CD14-positive monocyte (primary cell): ENCODE data around the gene CIB4. TPM values are rescaled to one million over a fixed set of nuclear protein-coding genes. Genes with fewer than 3 reads are reported as not detected.

Experiments
- DNase-seq, 3 donors: peaks; one replicate each; pipeline ENCODE4 v3.0.0-alpha.2; 2011 to 2022
- H2AFZ ChIP-seq: 2 replicates; pipeline ENCODE4 v1.6.0; 2012; ENCODE audit warnings: mild to moderate bottlenecking, low read depth, low read length, inconsistent platforms; ENCODE audit not compliant: insufficient read depth, poor library complexity, severe bottlenecking
- H3K27ac ChIP-seq, 2 donors: 1 replicate in 1 of 2; 2 replicates in 1 of 2; pipeline ENCODE4 v1.5.1; 2012 to 2013; ENCODE audit warnings: low read length in 2 of 2, control low read depth in 1 of 2, inconsistent platforms in 1 of 2, low read depth in 1 of 2, mild to moderate bottlenecking in 1 of 2
- H3K27me3 ChIP-seq, 2 donors: one replicate each; pipeline versions ENCODE4 v1.6.0 to v1.6.1; 2011 to 2013; ENCODE audit warnings: low read length in 2 of 2; ENCODE audit not compliant: control insufficient read depth in 2 of 2, insufficient read depth in 2 of 2
- H3K36me3 ChIP-seq, 2 donors: replicated peaks in 1 of 2; 1 replicate in 1 of 2; 2 replicates in 1 of 2; pipeline versions ENCODE4 v1.5.1 to v1.6.1; 2012 to 2013; ENCODE audit warnings: low read length in 2 of 2, control low read depth in 1 of 2, inconsistent platforms in 1 of 2, mild to moderate bottlenecking in 1 of 2; ENCODE audit not compliant: insufficient read depth in 2 of 2, control insufficient read depth in 1 of 2
- H3K4me1 ChIP-seq, 2 donors: 1 replicate in 1 of 2; 2 replicates in 1 of 2; pipeline versions ENCODE4 v1.5.1 to v1.6.1; 2012 to 2013; ENCODE audit warnings: low read length in 2 of 2, control low read depth in 1 of 2, inconsistent platforms in 1 of 2, mild to moderate bottlenecking in 1 of 2, moderate library complexity in 1 of 2; ENCODE audit not compliant: insufficient read depth in 2 of 2, control insufficient read depth in 1 of 2
- H3K4me2 ChIP-seq: replicated peaks from 2 replicates; pipeline ENCODE3; 2012; ENCODE audit warnings: low read length, moderate library complexity, mild to moderate bottlenecking; ENCODE audit not compliant: poor library complexity, severe bottlenecking; ENCODE audit errors: extremely low read depth
- H3K4me3 ChIP-seq, 3 experiments: fragments of 200-600 bp in 1 of 3; sonication (generic) in 1 of 3; replicated peaks in 1 of 3; 1 replicate in 2 of 3; 2 replicates in 1 of 3; pipeline ENCODE4 v1.5.1; 2011 to 2013; ENCODE audit warnings: low read length in 3 of 3, mild to moderate bottlenecking in 3 of 3, control low read depth in 2 of 3, low read depth in 2 of 3, inconsistent platforms in 1 of 3, moderate library complexity in 1 of 3
- H3K79me2 ChIP-seq: 2 replicates; pipeline ENCODE4 v1.6.0; 2012; ENCODE audit warnings: mild to moderate bottlenecking, control low read depth, inconsistent platforms, low read length, moderate library complexity; ENCODE audit not compliant: insufficient read depth
- H3K9ac ChIP-seq: 2 replicates; pipeline ENCODE4 v1.6.0; 2017; ENCODE audit warnings: low read length, mild to moderate bottlenecking; ENCODE audit not compliant: insufficient read depth, poor library complexity, severe bottlenecking
- H3K9me3 ChIP-seq, 2 donors: replicated peaks in 1 of 2; 1 replicate in 1 of 2; 2 replicates in 1 of 2; pipeline versions ENCODE4 v1.5.1 to v1.6.1; 2012 to 2013; ENCODE audit warnings: low read length in 2 of 2, control low read depth in 1 of 2; ENCODE audit not compliant: control insufficient read depth in 1 of 2, insufficient read depth in 1 of 2
- H4K20me1 ChIP-seq: 2 replicates; pipeline ENCODE4 v1.6.0; 2012; ENCODE audit warnings: mild to moderate bottlenecking, low read length, control low read depth, moderate library complexity; ENCODE audit not compliant: insufficient read depth
- H3K27ac Mint-ChIP-seq, 7 donors: one replicate each; pipeline ENCODE4 v1.8.0; 2020; ENCODE audit warnings: mild to moderate bottlenecking in 7 of 7, mixed read lengths in 7 of 7, moderate library complexity in 6 of 7, inconsistent platforms in 2 of 7
- H3K27me3 Mint-ChIP-seq, 3 donors: one replicate each; pipeline ENCODE4 v1.8.0; 2021 to 2022; ENCODE audit warnings: low read depth in 3 of 3, mild to moderate bottlenecking in 3 of 3, mixed read lengths in 3 of 3, moderate library complexity in 3 of 3, inconsistent platforms in 1 of 3
- H3K36me3 Mint-ChIP-seq, 2 donors: one replicate each; pipeline ENCODE4 v1.8.0; 2020; ENCODE audit warnings: mixed read lengths in 2 of 2, inconsistent platforms in 1 of 2, mild to moderate bottlenecking in 1 of 2
- H3K4me1 Mint-ChIP-seq: one replicate; pipeline ENCODE4 v1.8.0; 2020; ENCODE audit warnings: mild to moderate bottlenecking, mixed read lengths
- H3K4me3 Mint-ChIP-seq, 2 donors: one replicate each; pipeline ENCODE4 v1.8.0; 2020; ENCODE audit warnings: mild to moderate bottlenecking in 2 of 2, mixed read lengths in 2 of 2, moderate library complexity in 1 of 2
- H3K9me3 Mint-ChIP-seq, 7 donors: one replicate each; pipeline ENCODE4 v1.8.0; 2020 to 2022; ENCODE audit warnings: mixed read lengths in 7 of 7, mild to moderate bottlenecking in 6 of 7, moderate library complexity in 6 of 7, inconsistent platforms in 2 of 7
- WGBS: methylation state at CpG from one replicate; pipeline ENCODE4 v1.1.5; 2013; ENCODE audit warnings: missing lambda C conversion rate; ENCODE audit not compliant: insufficient coverage; 5-methylcytosine and 5-hydroxymethylcytosine counted together
- intact Hi-C, 2 donors: fragments of 100-400 bp; cut with micrococcal nuclease; formaldehyde crosslinking; loops; one replicate each; pipeline versions ENCODE4 v1.15.0 to v1.15.1; 2023
- polyA plus RNA-seq, 3 donors: library from polyadenylated mRNA; depleted of rRNA in 1 of 3; unstranded in 2 of 3; stranded (reverse) in 1 of 3; fragments of 300-500 nt in 2 of 3; fragments of >200 nt in 1 of 3; fragmentation: Illumina TruSeq in 2 of 3; gene quantifications; 1 replicate in 2 of 3; 2 replicates in 1 of 3; pipeline ENCODE4 v1.2.3, GENCODE V29; 2012 to 2021
- TF ChIP-seq, protein P1 (sequence below): fragments of 200-600 bp; IDR thresholded peaks from one replicate; pipeline ENCODE4 v1.8.0; 2022; ENCODE audit warnings: antibody characterized with exemption, mild to moderate bottlenecking

The CIB4 gene
- polyA plus RNA-seq, 3 donors, result not detected

- Histone ChIP-seq H3K36me3 (no peaks in the 10 kb centered on the region), H3K9me3 (no peaks in the 10 kb centered on the region), H3K27ac (no peak overlapping the region), H3K27me3 (no peaks in the 10 kb centered on the region), H3K79me2 (no peaks in the 10 kb centered on the region), H2AFZ (no peak overlapping the region), H3K4me3 (no peak overlapping the region), H3K4me1 (peaks cover 0 to 3% of the 10 kb centered on the region in 2 donors), H3K9ac (no peak overlapping the region), H4K20me1 (no peaks in the 10 kb centered on the region), H3K4me2 (no peak overlapping the region)
- peaks cover 0 to 1% (median 0%) of the 10 kb centered on the region in 7 donors for H3K9me3 Mint-ChIP-seq
- no peaks in the 10 kb centered on the region for H3K4me1 Mint-ChIP-seq
- TF ChIP-seq, protein P1, sequence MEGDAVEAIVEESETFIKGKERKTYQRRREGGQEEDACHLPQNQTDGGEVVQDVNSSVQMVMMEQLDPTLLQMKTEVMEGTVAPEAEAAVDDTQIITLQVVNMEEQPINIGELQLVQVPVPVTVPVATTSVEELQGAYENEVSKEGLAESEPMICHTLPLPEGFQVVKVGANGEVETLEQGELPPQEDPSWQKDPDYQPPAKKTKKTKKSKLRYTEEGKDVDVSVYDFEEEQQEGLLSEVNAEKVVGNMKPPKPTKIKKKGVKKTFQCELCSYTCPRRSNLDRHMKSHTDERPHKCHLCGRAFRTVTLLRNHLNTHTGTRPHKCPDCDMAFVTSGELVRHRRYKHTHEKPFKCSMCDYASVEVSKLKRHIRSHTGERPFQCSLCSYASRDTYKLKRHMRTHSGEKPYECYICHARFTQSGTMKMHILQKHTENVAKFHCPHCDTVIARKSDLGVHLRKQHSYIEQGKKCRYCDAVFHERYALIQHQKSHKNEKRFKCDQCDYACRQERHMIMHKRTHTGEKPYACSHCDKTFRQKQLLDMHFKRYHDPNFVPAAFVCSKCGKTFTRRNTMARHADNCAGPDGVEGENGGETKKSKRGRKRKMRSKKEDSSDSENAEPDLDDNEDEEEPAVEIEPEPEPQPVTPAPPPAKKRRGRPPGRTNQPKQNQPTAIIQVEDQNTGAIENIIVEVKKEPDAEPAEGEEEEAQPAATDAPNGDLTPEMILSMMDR, result no peak
- H3K4me3 Mint-ChIP-seq, result no peak overlapping the region
- intact Hi-C loops, result no loop called here
- H3K27me3 Mint-ChIP-seq, result peaks cover 0 to 9% (median 3%) of the 10 kb centered on the region in 3 donors
- no peak for DNase-seq
- WGBS, result 91% methylated on average over 7 of the region's 9 CpGs
- H3K27ac Mint-ChIP-seq, result no peak overlapping the region
- H3K36me3 Mint-ChIP-seq, result no peaks in the 10 kb centered on the region
Measured at GRCh38 chr2:26628561-26629345, 12.4 kb downstream of the CIB4 start.

DNA sequence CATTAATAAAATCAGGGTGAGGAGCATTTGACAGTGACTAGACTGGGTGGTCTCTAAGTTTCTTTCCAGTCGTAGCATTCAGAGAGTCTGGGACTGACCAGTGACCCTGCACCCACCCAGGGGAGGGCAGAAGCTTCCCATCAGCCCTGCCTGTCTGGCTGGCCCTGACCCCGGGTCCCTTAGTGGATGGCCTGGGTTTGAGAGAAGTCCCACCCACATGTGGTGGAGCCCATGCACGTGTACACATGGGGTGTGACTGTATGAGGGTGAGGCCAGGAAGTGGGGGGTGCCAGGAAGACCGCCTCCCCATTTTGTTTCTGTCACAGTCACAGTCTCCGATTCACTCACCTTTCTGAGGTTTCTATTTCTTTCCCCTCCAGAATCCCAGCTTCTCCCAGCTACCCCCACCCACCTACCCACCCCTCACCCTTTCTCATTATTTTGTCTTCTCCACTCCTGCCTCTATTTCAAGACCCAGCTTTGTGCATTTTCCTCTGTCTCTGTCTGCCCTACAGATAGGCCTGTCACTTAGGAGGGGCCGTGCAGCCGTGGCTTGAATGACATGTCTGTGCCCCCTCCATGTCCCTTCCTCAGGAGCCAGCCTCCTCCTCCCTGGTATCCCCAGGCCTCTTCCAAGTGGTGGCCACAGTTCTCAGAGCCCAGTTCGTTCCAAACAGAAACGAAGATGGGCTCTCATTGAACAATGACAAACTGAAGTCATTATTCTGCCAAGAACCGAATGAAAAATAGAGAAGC, 13.6 kb downstream of the CIB4 start:
- H3K4me2 ChIP-seq, result no peak overlapping the region
- Mint-ChIP-seq H3K27me3 (peaks cover 0 to 8% (median 3%) of the 10 kb centered on the region in 3 donors), H3K27ac (no peak overlapping the region)

More for the DNA sequence above, 13.6 kb downstream of the CIB4 start:
- no peaks in the 10 kb centered on the region for H3K9me3 ChIP-seq
- no peaks in the 10 kb centered on the region for H3K36me3 Mint-ChIP-seq
- no peaks in the 10 kb centered on the region for H3K27me3 ChIP-seq
- H3K4me3 ChIP-seq, result no peak overlapping the region
- intact Hi-C loops, result no loop called here
- no peak overlapping the region for H2AFZ ChIP-seq
- no peak overlapping the region for H3K4me3 Mint-ChIP-seq
- H3K4me1 Mint-ChIP-seq, result no peaks in the 10 kb centered on the region
- no peak overlapping the region for H3K27ac ChIP-seq
- no peaks in the 10 kb centered on the region for H3K36me3 ChIP-seq
- 92% methylated on average over 6 of the region's 10 CpGs for WGBS
- H3K79me2 ChIP-seq, result no peaks in the 10 kb centered on the region
- DNase-seq, result no peak
- no peaks in the 10 kb centered on the region for H4K20me1 ChIP-seq
- TF ChIP-seq, protein P1, result no peak
- peaks cover 0 to 1% (median 0%) of the 10 kb centered on the region in 7 donors for H3K9me3 Mint-ChIP-seq
- no peaks in the 10 kb centered on the region for H3K4me1 ChIP-seq
- H3K9ac ChIP-seq, result no peak overlapping the region
